Mononuclear cell (primary cell): ENCODE results near the gene PCDHB12. TPM values are rescaled to one million over a fixed set of nuclear protein-coding genes. Genes with fewer than 3 reads are reported as not detected.
"Not testable (repeated sequence)": the region's sequence is repeated elsewhere in the genome, so short reads cannot be mapped to it uniquely, and the experiment has no call there.

Source experiments
- H3K27me3 ChIP-seq: 2 replicates; pipeline ENCODE4 v1.6.0; 2011; ENCODE audit warnings: low read length, control low read depth; ENCODE audit not compliant: insufficient read depth
- H3K4me1 ChIP-seq: 2 replicates; pipeline ENCODE4 v1.5.1; 2011; ENCODE audit warnings: mild to moderate bottlenecking, low read length, control low read depth; ENCODE audit not compliant: insufficient read depth
- H3K4me3 ChIP-seq: 2 replicates; pipeline ENCODE4 v1.5.1; 2011; ENCODE audit warnings: mild to moderate bottlenecking, low read length, moderate library complexity
- H3K9me3 ChIP-seq: 2 replicates; pipeline ENCODE4 v1.5.1; 2011; ENCODE audit warnings: low read depth, mild to moderate bottlenecking, control low read depth, low read length
- total RNA-seq: library from RNA; depleted of rRNA; stranded (reverse); fragments of >200 nt; gene quantifications from one replicate; pipeline ENCODE4 v1.2.3, GENCODE V29; 2012

The PCDHB12 gene
- total RNA-seq, 1 donor: not detected

DNA sequence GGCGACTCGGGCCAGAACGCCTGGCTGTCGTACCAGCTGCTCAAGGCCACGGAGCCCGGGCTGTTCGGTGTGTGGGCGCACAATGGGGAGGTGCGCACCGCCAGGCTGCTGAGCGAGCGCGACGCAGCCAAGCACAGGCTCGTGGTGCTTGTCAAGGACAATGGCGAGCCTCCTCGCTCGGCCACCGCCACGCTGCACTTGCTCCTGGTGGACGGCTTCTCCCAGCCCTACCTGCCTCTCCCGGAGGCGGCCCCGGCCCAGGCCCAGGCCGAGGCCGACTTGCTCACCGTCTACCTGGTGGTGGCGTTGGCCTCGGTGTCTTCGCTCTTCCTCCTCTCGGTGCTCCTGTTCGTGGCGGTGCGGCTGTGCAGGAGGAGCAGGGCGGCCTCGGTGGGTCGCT is 14.2 kb upstream of the PCDHB12 start:
- H3K4me3 ChIP-seq, H3K4me1 ChIP-seq: not testable (repeated sequence)
- peaks cover 24% of the 10 kb centered on the region for H3K9me3 ChIP-seq
- peaks cover 37% of the 10 kb centered on the region for H3K27me3 ChIP-seq

GRCh38 chr5:141196363-141196762 is 12.2 kb upstream of the PCDHB12 start:
- Histone ChIP-seq H3K27me3 (peaks cover 37% of the 10 kb centered on the region), H3K4me1 (no peaks in the 10 kb centered on the region), H3K9me3 (peaks cover 24% of the 10 kb centered on the region), H3K4me3 (no peak overlapping the region)

DNA sequence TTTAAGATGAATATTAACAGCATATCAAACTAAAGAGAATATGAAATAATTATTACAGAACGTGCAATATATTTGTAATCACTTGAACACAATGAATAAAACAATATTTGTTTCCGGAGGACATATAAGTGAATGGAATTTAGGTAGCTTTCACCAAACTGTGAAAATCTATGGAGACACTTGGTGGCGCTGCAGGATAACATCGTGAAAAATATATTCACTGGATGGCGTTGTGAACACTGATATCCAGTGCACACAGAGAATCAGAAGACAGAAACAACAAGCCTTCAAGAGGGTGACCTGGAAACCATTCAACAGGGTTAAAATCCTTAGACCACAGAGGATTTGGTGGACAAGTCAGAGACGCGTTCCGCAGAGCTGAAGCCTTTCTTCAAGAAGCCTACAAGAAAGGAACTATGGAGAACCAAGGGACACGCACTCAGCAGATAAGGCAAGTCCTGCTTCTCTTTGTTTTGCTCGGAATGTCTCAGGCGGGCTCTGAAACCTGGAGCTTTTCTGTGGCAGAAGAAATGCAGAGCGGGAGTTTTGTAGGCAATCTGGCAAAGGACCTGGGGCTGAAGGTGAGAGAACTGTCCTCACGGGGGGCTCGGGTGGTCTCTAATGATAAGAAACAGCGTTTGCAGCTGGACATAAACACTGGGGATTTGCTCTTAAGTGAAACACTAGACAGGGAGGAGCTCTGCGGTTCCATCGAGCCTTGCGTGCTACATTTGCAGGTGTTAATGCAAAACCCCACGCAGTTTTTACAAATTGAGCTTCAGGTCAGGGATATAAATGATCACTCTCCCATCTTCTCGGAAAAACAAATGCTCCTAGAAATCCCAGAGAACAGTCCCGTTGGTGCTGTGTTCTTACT is 8.9 kb upstream of the PCDHB12 start, which contains the start of gene PCDHB11:
Gene PCDHB11 (plus strand): TSS at position 269 of the 877 bp plus-strand sequence. CDS start 148 bp downstream, at position 417.
- Histone ChIP-seq H3K27me3 (peaks cover 27% of the 10 kb centered on the region), H3K4me1 (no peaks in the 10 kb centered on the region), H3K9me3 (peaks cover 24% of the 10 kb centered on the region), H3K4me3 (no peak within 1 kb of the TSS)

DNA sequence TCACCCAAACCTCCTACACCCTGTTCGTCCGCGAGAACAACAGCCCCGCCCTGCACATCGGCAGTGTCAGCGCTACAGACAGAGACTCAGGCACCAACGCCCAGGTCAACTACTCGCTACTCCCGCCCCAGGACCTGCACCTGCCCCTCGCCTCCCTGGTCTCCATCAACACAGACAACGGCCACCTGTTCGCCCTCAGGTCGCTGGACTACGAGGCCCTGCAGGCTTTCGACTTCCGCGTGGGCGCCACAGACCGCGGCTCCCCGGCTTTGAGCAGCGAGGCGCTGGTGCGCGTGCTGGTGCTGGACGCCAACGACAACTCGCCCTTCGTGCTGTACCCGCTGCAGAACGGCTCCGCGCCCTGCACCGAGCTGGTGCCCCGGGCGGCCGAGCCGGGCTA is 7.4 kb upstream of the PCDHB12 start:
- not testable (repeated sequence) for H3K4me1 ChIP-seq, H3K4me3 ChIP-seq
- Histone ChIP-seq H3K9me3 (peaks cover 20% of the 10 kb centered on the region), H3K27me3 (peaks cover 33% of the 10 kb centered on the region)

- Histone ChIP-seq H3K27me3 (peaks cover 38% of the 10 kb centered on the region), H3K9me3 (peaks cover 15% of the 10 kb centered on the region)
- H3K4me3 ChIP-seq, H3K4me1 ChIP-seq: not testable (repeated sequence)
Measured at GRCh38 chr5:141201646-141202045, 6.9 kb upstream of the PCDHB12 start.

DNA sequence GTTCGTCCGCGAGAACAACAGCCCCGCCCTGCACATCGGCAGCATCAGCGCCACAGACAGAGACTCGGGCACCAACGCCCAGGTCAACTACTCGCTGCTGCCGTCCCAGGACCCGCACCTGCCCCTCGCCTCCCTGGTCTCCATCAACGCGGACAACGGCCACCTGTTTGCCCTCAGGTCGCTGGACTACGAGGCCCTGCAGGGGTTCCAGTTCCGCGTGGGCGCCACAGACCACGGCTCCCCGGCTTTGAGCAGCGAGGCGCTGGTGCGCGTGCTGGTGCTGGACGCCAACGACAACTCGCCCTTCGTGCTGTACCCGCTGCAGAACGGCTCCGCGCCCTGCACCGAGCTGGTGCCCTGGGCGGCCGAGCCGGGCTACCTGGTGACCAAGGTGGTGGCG is 1.8 kb downstream of the PCDHB12 start:
- not testable (repeated sequence) for H3K4me1 ChIP-seq, H3K9me3 ChIP-seq, H3K4me3 ChIP-seq
- H3K27me3 ChIP-seq: peaks cover 52% of the 10 kb centered on the region

- H3K4me3 ChIP-seq, H3K4me1 ChIP-seq, H3K9me3 ChIP-seq: not testable (repeated sequence)
- H3K27me3 ChIP-seq: peaks cover 48% of the 10 kb centered on the region
Measured at GRCh38 chr5:141210849-141211248, 2.3 kb downstream of the PCDHB12 start.

DNA sequence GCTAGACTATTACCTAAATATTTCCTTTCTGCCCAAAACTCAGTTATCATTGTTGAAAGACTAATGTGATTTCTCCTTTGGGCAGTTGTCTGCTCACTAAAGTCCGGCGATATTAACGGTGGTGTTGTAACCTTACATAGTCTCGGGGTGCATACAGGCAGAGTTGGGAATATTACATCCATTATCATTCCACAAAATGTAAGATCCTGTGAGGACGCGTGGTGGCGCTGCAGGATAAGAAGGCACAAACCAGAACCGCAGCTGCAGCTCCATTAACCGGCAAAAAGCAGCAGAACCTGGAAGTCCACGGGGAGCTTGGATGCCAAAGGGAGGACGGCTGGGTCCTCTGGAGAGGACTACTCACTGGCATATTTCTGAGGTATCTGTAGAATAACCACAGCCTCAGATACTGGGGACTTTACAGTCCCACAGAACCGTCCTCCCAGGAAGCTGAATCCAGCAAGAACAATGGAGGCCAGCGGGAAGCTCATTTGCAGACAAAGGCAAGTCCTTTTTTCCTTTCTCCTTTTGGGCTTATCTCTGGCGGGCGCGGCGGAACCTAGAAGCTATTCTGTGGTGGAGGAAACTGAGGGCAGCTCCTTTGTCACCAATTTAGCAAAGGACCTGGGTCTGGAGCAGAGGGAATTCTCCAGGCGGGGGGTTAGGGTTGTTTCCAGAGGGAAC is 5.3 kb downstream of the PCDHB12 start, which contains the start of gene PCDHB13:
Gene PCDHB13 (plus strand): TSS at position 264 of the 684 bp plus-strand sequence. CDS start 205 bp downstream, at position 469.
- not testable (repeated sequence) for H3K9me3 ChIP-seq, H3K4me1 ChIP-seq, H3K4me3 ChIP-seq
- peaks cover 32% of the 10 kb centered on the region for H3K27me3 ChIP-seq

- H3K4me3 ChIP-seq, H3K9me3 ChIP-seq, H3K4me1 ChIP-seq: not testable (repeated sequence)
- peaks cover 29% of the 10 kb centered on the region for H3K27me3 ChIP-seq
Measured at GRCh38 chr5:141214583-141214982, 6.1 kb downstream of the PCDHB12 start.

DNA sequence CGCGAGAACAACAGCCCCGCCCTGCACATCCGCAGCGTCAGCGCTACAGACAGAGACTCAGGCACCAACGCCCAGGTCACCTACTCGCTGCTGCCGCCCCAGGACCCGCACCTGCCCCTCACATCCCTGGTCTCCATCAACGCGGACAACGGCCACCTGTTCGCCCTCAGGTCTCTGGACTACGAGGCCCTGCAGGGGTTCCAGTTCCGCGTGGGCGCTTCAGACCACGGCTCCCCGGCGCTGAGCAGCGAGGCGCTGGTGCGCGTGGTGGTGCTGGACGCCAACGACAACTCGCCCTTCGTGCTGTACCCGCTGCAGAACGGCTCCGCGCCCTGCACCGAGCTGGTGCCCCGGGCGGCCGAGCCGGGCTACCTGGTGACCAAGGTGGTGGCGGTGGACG is 7.0 kb downstream of the PCDHB12 start:
- not testable (repeated sequence) for H3K4me3 ChIP-seq, H3K9me3 ChIP-seq, H3K4me1 ChIP-seq
- peaks cover 27% of the 10 kb centered on the region for H3K27me3 ChIP-seq

DNA sequence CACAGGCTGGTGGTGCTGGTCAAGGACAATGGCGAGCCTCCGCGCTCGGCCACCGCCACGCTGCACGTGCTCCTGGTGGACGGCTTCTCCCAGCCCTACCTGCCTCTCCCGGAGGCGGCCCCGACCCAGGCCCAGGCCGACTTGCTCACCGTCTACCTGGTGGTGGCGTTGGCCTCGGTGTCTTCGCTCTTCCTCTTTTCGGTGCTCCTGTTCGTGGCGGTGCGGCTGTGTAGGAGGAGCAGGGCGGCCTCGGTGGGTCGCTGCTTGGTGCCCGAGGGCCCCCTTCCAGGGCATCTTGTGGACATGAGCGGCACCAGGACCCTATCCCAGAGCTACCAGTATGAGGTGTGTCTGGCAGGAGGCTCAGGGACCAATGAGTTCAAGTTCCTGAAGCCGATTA is 7.5 kb downstream of the PCDHB12 start:
- not testable (repeated sequence) for H3K4me1 ChIP-seq, H3K4me3 ChIP-seq, H3K9me3 ChIP-seq
- peaks cover 25% of the 10 kb centered on the region for H3K27me3 ChIP-seq

GRCh38 chr5:141223112-141223783 is 14.7 kb downstream of the PCDHB12 start, which contains the start of gene PCDHB14:
PCDHB14 (plus strand) TSS chr5:141223343; CDS start chr5:141223506, 163 bp downstream.
- no peaks in the 10 kb centered on the region for H3K4me1 ChIP-seq
- peaks cover 8% of the 10 kb centered on the region for H3K9me3 ChIP-seq
- no peak within 1 kb of the TSS for H3K4me3 ChIP-seq
- H3K27me3 ChIP-seq: peaks cover 45% of the 10 kb centered on the region

DNA sequence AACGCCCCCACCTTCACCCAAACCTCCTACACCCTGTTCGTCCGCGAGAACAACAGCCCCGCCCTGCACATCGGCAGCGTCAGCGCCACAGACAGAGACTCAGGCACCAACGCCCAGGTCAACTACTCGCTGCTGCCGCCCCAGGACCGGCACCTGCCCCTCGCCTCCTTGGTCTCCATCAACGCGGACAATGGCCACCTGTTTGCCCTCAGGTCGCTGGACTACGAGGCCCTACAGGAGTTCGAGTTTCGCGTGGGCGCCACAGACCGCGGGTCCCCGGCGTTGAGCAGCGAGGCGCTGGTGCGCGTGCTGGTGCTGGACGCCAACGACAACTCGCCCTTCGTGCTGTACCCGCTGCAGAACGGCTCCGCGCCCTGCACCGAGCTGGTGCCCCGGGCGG is 16.3 kb downstream of the PCDHB12 start:
- not testable (repeated sequence) for H3K4me3 ChIP-seq, H3K4me1 ChIP-seq, H3K9me3 ChIP-seq
- H3K27me3 ChIP-seq: peaks cover 42% of the 10 kb centered on the region

DNA sequence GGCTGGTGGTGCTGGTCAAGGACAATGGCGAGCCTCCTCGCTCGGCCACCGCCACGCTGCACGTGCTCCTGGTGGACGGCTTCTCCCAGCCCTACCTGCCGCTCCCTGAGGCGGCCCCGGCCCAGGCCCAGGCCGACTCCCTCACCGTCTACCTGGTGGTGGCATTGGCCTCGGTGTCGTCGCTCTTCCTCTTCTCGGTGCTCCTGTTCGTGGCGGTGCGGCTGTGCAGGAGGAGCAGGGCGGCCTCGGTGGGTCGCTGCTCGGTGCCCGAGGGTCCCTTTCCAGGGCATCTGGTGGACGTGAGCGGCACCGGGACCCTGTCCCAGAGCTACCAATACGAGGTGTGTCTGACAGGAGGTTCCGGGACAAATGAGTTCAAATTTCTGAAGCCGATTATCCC is 16.9 kb downstream of the PCDHB12 start:
- H3K9me3 ChIP-seq: peaks cover 11% of the 10 kb centered on the region
- not testable (repeated sequence) for H3K4me1 ChIP-seq

DNA sequence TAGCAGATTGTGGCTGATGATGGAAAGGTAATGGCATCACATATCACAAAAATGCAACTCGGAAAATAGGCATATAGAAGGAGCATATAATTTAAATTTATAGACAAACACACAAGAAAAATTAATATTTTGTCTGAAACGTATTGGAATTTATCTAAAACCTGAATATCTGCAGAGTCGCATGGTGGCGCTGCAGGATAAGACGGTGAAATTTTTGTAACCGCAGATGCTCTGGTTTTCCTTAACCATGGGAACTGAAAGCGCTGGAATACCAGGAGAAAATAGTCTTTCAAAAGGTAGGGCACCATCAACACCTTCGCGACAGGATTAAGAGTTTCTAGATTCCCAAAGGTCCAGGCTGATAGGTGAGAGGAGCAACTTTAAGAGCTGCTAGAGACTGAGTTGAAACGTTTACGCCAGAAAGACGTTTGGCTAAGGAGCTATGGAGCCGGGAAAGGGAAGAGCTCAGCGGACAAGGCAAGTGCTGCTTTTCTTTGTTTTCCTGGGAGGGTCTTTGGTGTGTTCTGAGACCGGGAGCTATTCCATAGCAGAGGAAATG is 25.7 kb downstream of the PCDHB12 start:
- Histone ChIP-seq H3K4me1 (no peaks in the 10 kb centered on the region), H3K9me3 (peaks cover 31% of the 10 kb centered on the region), H3K27me3 (peaks cover 43% of the 10 kb centered on the region), H3K4me3 (no peak overlapping the region)

More for the DNA sequence above, 16.9 kb downstream of the PCDHB12 start:
- not testable (repeated sequence) for H3K4me3 ChIP-seq
- H3K27me3 ChIP-seq: peaks cover 45% of the 10 kb centered on the region
